Central memory CD8-positive, alpha-beta T cell (primary cell): ENCODE measurements around the gene MFRP.
A peak's percentile ranks its signal among the peaks of the same experiment; 100 is the strongest.

Experiments
- ATAC-seq: fragments of 150-1000 bp; cut with Tn5 transposase; replicated peaks from 2 replicates; pipeline ENCODE4 v1.10.0; 2022; ENCODE audit warnings: mild to moderate bottlenecking, moderate FRiP score, moderate number of reproducible peaks; ENCODE audit not compliant: poor library complexity, severe bottlenecking; ENCODE audit errors: extremely low read depth
- DNase-seq, 2 donors: peaks; one replicate each; pipeline ENCODE4 v3.0.0; 2021; ENCODE audit warnings: low spot score in 2 of 2
- H3K27ac Mint-ChIP-seq: one replicate; pipeline ENCODE4 v1.8.0; 2022; ENCODE audit warnings: low read depth, mild to moderate bottlenecking, moderate library complexity, mixed read lengths
- H3K27me3 Mint-ChIP-seq: one replicate; pipeline ENCODE4 v1.8.0; 2022; ENCODE audit warnings: mixed read lengths
- H3K36me3 Mint-ChIP-seq: one replicate; pipeline ENCODE4 v1.8.0; 2022; ENCODE audit warnings: mild to moderate bottlenecking, moderate library complexity, mixed read lengths; ENCODE audit not compliant: insufficient read depth
- H3K4me1 Mint-ChIP-seq: one replicate; pipeline ENCODE4 v1.8.0; 2022; ENCODE audit warnings: mixed read lengths
- H3K4me3 Mint-ChIP-seq: one replicate; pipeline ENCODE4 v1.8.0; 2022; ENCODE audit warnings: mild to moderate bottlenecking, moderate library complexity, mixed read lengths
- H3K9me3 Mint-ChIP-seq: one replicate; pipeline ENCODE4 v1.8.0; 2022; ENCODE audit warnings: mixed read lengths

Gene MFRP

DNA sequence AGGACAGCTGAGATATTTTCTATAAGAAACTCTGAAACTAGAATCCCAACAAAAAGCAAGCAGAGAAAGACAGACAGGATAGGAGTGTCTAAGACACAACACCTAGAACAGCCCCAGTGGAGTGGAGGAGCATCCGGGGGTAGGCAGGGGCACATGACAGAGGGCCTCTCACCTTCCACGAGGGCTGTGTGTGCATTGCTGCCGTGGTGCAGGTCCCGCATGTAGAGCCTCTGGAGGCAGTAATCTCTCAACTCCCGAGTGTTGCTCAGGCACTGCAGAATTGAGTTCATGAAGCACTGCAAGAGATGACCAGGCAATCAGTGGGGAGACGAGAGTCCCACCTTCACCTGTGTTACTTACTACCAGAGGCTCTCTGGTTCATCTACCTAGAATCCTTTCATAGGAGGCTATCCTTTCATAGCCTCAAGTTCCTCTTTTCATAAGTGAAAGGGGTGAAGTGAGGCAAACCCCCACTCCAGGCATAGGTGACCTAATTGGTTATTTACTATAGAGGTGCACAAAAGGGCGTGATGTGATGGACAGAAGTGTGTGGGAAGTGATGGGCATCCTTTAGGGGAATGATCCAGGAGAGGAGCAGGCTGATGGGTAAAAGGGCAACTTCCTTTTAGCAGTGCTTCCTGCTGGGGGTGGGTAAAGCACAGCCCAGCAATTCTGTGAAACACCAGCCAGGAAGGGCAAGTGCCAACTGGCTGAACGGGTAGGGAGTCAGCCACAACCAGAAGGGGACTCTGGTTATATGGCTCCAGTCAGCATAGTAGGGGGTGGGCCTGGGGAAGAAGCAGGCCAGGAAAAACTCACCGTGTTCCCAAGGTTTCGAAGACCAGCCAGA is 13.1 kb upstream of the MFRP start:
- Mint-ChIP-seq H3K27ac (no peak overlapping the region), H3K9me3 (no peaks in the 10 kb centered on the region), H3K4me3 (no peak overlapping the region), H3K4me1 (peaks cover 18% of the 10 kb centered on the region), H3K27me3 (peaks cover 55% of the 10 kb centered on the region), H3K36me3 (peaks cover 3% of the 10 kb centered on the region)
- DNase-seq, result no peak
- no peak for ATAC-seq

DNA sequence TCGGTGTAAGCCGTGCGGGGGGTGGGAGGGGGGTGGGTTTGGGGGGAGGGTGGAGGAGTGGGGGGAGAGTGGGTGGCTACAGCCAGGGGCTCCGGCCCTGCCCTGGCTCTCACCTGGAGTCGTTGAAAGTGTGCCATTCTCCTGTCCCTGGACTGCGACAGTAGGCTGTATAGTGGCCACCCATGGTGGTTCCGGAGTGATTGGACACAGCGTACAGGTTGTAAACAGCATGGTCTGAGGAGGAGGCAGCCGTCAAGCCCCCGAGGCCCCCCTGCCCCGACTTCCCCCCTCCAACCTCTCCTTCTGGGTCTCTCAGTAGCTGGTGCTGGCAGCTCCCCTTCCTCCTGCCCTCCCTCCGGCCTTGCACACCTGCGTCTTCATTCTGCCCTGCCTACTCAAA is 10.6 kb upstream of the MFRP start:
- peaks cover 48% of the 10 kb centered on the region for H3K27me3 Mint-ChIP-seq

DNA sequence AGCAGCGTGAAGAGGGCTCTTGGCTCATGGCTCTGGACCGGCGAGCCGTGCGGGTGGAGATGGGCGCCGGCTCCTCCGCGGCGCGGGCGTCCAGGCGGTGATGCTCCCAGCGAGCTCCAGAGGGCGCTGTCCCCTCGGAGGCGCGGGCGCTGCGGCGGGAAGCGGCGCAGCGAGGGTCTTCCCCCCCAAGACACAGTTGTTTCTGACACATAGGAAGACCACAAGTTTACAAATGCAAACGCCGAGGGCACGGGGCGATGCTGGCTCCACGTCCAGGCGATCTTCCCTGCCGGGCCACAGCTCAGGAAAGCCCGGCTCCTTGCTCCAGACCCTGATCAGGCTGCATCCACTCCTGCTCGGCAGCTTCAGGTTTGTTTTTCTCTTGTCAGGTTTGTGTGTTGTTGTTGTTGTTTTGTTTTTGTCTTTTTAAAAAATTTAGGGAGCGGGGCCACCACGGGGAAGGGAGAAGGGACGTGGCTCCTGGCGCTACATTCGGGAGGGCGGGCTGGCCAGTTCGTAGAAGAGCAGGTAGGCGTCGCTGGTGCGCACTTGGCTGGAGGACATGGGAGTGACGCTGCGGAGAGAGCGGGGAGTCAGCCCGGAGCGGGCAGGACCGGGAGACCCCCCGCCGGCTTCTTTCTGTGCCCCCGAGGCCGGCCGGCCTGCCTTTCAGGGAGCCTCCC is 10.0 kb upstream of the MFRP start:
- H3K4me3 Mint-ChIP-seq, result peak overlapping the region; percentile 87
- peaks cover 6% of the 10 kb centered on the region for H3K36me3 Mint-ChIP-seq
- peaks cover 10% of the 10 kb centered on the region for H3K4me1 Mint-ChIP-seq
- peak; percentile 92 for ATAC-seq
- H3K27me3 Mint-ChIP-seq, result peaks cover 51% of the 10 kb centered on the region
- DNase-seq, result peak; percentile 48 to 64
- H3K27ac Mint-ChIP-seq, result peak overlapping the region; percentile 65
- no peaks in the 10 kb centered on the region for H3K9me3 Mint-ChIP-seq

More for the DNA sequence above, 10.6 kb upstream of the MFRP start:
- peaks cover 10% of the 10 kb centered on the region for H3K4me1 Mint-ChIP-seq
- DNase-seq (no peak), ATAC-seq (no peak)
- peak overlapping the region; percentile 87 for H3K4me3 Mint-ChIP-seq
- peaks cover 3% of the 10 kb centered on the region for H3K36me3 Mint-ChIP-seq
- peak overlapping the region; percentile 65 for H3K27ac Mint-ChIP-seq
- no peaks in the 10 kb centered on the region for H3K9me3 Mint-ChIP-seq

GRCh38 chr11:119355091-119355843 is 8.8 kb upstream of the MFRP start:
- no peak for DNase-seq
- Mint-ChIP-seq H3K27me3 (peaks cover 60% of the 10 kb centered on the region), H3K27ac (no peak overlapping the region), H3K9me3 (no peaks in the 10 kb centered on the region), H3K4me1 (peaks cover 10% of the 10 kb centered on the region), H3K36me3 (peaks cover 6% of the 10 kb centered on the region), H3K4me3 (peak overlapping the region; percentile 87)
- ATAC-seq, result no peak

- no peaks in the 10 kb centered on the region for H3K9me3 Mint-ChIP-seq
- H3K4me3 Mint-ChIP-seq, result no peak overlapping the region
- peaks cover 6% of the 10 kb centered on the region for H3K36me3 Mint-ChIP-seq
- DNase-seq (no peak), ATAC-seq (no peak)
- H3K4me1 Mint-ChIP-seq, result peaks cover 10% of the 10 kb centered on the region
- H3K27me3 Mint-ChIP-seq, result peaks cover 59% of the 10 kb centered on the region
- H3K27ac Mint-ChIP-seq, result no peak overlapping the region
Measured at GRCh38 chr11:119352857-119353260, 6.4 kb upstream of the MFRP start.

- DNase-seq (no peak), ATAC-seq (no peak)
- peaks cover 3% of the 10 kb centered on the region for H3K36me3 Mint-ChIP-seq
- peak overlapping the region; percentile 52 for H3K27ac Mint-ChIP-seq
- H3K9me3 Mint-ChIP-seq, result no peaks in the 10 kb centered on the region
- peaks cover 4% of the 10 kb centered on the region for H3K4me1 Mint-ChIP-seq
- peaks cover 59% of the 10 kb centered on the region for H3K27me3 Mint-ChIP-seq
- no peak overlapping the region for H3K4me3 Mint-ChIP-seq
Measured at GRCh38 chr11:119351232-119351631, 4.7 kb upstream of the MFRP start.

GRCh38 chr11:119350302-119350701 is 3.8 kb upstream of the MFRP start:
- peaks cover 59% of the 10 kb centered on the region for H3K27me3 Mint-ChIP-seq
- no peak overlapping the region for H3K4me3 Mint-ChIP-seq
- no peak overlapping the region for H3K27ac Mint-ChIP-seq
- DNase-seq (no peak), ATAC-seq (no peak)
- no peaks in the 10 kb centered on the region for H3K4me1 Mint-ChIP-seq
- H3K9me3 Mint-ChIP-seq, result no peaks in the 10 kb centered on the region
- peaks cover 3% of the 10 kb centered on the region for H3K36me3 Mint-ChIP-seq

GRCh38 chr11:119347940-119348605 is 1.6 kb upstream of the MFRP start:
- Mint-ChIP-seq H3K27ac (no peak overlapping the region), H3K4me1 (no peaks in the 10 kb centered on the region), H3K9me3 (no peaks in the 10 kb centered on the region), H3K36me3 (peaks cover 3% of the 10 kb centered on the region), H3K4me3 (no peak overlapping the region), H3K27me3 (peaks cover 73% of the 10 kb centered on the region)
- ATAC-seq, result no peak
- no peak for DNase-seq

DNA sequence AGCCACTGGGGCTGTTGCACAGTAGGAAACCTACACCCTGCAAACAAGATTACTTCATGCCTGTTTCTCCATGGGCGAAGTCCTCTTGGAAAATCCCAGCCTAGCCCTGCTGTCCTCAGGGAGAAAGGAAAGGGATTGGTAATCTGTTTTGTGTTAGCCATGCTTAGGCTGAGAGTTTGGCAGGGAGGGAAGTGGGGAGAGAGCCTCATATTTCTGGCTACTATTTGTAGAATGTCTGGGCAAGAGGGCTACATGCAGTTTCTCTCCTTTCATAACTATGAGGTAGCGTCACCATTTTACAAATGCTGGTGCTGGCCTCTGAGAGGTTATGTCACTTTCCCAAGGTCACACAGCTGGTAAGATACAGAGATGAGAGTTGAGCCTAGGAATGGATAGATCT is 737 bp upstream of the MFRP start:
- Mint-ChIP-seq H3K36me3 (peaks cover 3% of the 10 kb centered on the region), H3K4me3 (no peak overlapping the region), H3K4me1 (no peaks in the 10 kb centered on the region), H3K27me3 (peaks cover 73% of the 10 kb centered on the region), H3K27ac (no peak overlapping the region), H3K9me3 (no peaks in the 10 kb centered on the region)
- ATAC-seq (no peak), DNase-seq (no peak)

GRCh38 chr11:119345685-119346084 is 820 bp downstream of the MFRP start:
- no peaks in the 10 kb centered on the region for H3K9me3 Mint-ChIP-seq
- no peak overlapping the region for H3K4me3 Mint-ChIP-seq
- ATAC-seq (no peak), DNase-seq (no peak)
- peaks cover 2% of the 10 kb centered on the region for H3K36me3 Mint-ChIP-seq
- no peak overlapping the region for H3K27ac Mint-ChIP-seq
- peaks cover 73% of the 10 kb centered on the region for H3K27me3 Mint-ChIP-seq
- H3K4me1 Mint-ChIP-seq, result no peaks in the 10 kb centered on the region

- Mint-ChIP-seq H3K27me3 (peaks cover 77% of the 10 kb centered on the region), H3K9me3 (no peaks in the 10 kb centered on the region), H3K4me3 (no peak overlapping the region), H3K27ac (no peak overlapping the region), H3K36me3 (peaks cover 2% of the 10 kb centered on the region), H3K4me1 (peaks cover under 1% of the 10 kb centered on the region)
- DNase-seq (no peak), ATAC-seq (no peak)
Measured at GRCh38 chr11:119344291-119345010, 2.1 kb downstream of the MFRP start.

DNA sequence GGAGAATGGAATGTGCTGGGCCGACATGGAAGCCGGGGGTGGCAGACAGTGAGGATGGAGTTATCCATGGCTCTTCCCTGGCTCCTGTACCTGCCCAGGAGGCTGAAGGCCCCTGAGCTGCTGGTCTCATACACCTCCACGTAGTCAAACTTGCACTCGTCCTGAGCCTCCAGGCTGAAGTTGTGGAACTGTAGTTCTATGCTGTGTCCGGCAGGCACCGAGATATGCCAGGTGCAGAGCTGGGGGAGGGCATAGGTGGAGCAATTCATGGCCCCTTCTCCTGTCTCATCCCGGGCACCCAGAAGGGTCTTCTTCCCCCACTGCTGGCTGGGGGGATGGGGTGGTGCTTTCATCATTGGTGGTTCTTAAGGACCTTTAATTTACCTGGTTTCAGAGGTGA is 2.8 kb downstream of the MFRP start:
- ATAC-seq (no peak), DNase-seq (no peak)
- Mint-ChIP-seq H3K27ac (no peak overlapping the region), H3K4me1 (peaks cover 6% of the 10 kb centered on the region), H3K36me3 (peaks cover 4% of the 10 kb centered on the region), H3K27me3 (peaks cover 84% of the 10 kb centered on the region), H3K9me3 (no peaks in the 10 kb centered on the region), H3K4me3 (no peak overlapping the region)
